Femur (tissue), 1 donor: ENCODE results near the gene SHOX.
A peak's percentile ranks its signal among the peaks of the same experiment; 100 is the strongest.
"Not testable (repeated sequence)": the region's sequence is repeated elsewhere in the genome, so short reads cannot be mapped to it uniquely, and the experiment has no call there.

ENCODE experiments used
- DNase-seq: peaks from one replicate; pipeline ENCODE4 v3.0.0-alpha.2; 2017

The SHOX gene

GRCh38 chrX:630612-631496 is at the start of gene SHOX:
Gene SHOX (plus strand): TSS chrX:630791. CDS start chrX:630898, 107 bp downstream.
- DNase-seq, result peak; percentile 84

- no peak for DNase-seq
These were observed 49.5 kb upstream of the SHOX start for GRCh38 chrX:581066-581465.

- no peak for DNase-seq
These were observed 48.8 kb upstream of the SHOX start for GRCh38 chrX:581720-582298.

- DNase-seq, result no peak
These were observed 46.0 kb upstream of the SHOX start for GRCh38 chrX:584572-584971.

GRCh38 chrX:585115-585808 is 45.3 kb upstream of the SHOX start:
- DNase-seq, result no peak

GRCh38 chrX:586351-586750 is 44.2 kb upstream of the SHOX start:
- no peak for DNase-seq

GRCh38 chrX:589261-589660 is 41.3 kb upstream of the SHOX start:
- not testable (repeated sequence) for DNase-seq

GRCh38 chrX:590693-591404 is 39.7 kb upstream of the SHOX start:
- no peak for DNase-seq

- DNase-seq, result no peak
These were observed 30.5 kb upstream of the SHOX start for GRCh38 chrX:599837-600715.

GRCh38 chrX:603029-603428 is 27.6 kb upstream of the SHOX start:
- DNase-seq, result not testable (repeated sequence)

- DNase-seq, result not testable (repeated sequence)
These were observed 26.0 kb upstream of the SHOX start for GRCh38 chrX:604616-605015.

GRCh38 chrX:608088-608487 is 22.5 kb upstream of the SHOX start:
- not testable (repeated sequence) for DNase-seq

GRCh38 chrX:614136-614535 is 16.5 kb upstream of the SHOX start:
- no peak for DNase-seq

- DNase-seq, result no peak
These were observed 13.2 kb upstream of the SHOX start for GRCh38 chrX:617401-617800.

- peak; percentile 3 for DNase-seq
These were observed 12.7 kb upstream of the SHOX start for GRCh38 chrX:617891-618290.

GRCh38 chrX:618304-618703 is 12.3 kb upstream of the SHOX start:
- DNase-seq, result not testable (repeated sequence)

GRCh38 chrX:618761-619450 is 11.7 kb upstream of the SHOX start:
- peak; percentile 17 for DNase-seq

GRCh38 chrX:619451-619811 is 11.2 kb upstream of the SHOX start:
- DNase-seq, result peak; percentile 19

- DNase-seq, result peak; percentile 20
These were observed 10.6 kb upstream of the SHOX start for GRCh38 chrX:619812-620531.

GRCh38 chrX:621705-622503 is 8.7 kb upstream of the SHOX start:
- DNase-seq, result peak; percentile 15
